Cerebellar nuclear complex (tissue), 1 donor: ENCODE data around the gene MBTPS1.

Experiments
- DNase-seq, 2 experiments: peaks; one replicate each; lab custom pipeline; 2025; lab: John Stamatoyannopoulos, UW

The MBTPS1 gene

DNA sequence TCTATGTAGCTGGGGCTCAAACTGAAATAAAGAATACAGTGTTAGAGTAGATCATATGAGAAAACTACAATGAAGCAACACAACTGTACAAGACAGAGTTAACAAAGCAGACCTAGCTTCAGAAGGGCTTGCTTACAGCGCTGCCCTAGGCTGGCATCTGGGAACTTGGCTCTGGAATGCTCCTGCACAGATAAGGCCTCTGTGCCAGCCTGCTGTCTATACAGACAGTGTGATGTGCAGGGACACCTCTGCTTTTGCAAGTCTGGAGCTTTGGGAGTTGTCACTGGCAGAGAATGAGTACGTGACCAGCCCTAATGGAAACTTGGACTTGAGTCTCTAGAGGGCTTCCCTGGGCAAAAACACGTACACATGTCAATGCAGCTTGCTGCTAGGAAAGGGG, 42.0 kb downstream of the MBTPS1 start:
- no peak for DNase-seq

DNA sequence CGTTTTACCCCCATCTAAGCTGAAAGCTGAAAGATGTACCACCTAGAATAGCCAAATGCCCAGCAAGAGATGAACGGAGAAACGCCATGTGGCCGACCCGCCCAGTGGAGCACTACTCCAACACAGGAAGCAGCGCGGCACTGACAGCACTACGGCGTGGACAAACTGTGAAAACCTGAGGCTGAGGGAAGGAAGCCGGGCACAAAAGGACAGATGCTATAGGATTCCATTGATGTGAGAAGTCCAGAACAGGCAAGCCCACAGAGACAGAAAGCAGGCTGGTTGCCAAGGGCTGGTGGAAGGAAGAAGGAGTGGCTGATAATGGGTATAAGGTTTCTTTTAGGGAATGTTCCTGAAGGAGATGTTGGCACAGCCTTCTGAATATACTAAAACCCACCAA, 44.7 kb downstream of the MBTPS1 start:
- DNase-seq, result no peak

DNA sequence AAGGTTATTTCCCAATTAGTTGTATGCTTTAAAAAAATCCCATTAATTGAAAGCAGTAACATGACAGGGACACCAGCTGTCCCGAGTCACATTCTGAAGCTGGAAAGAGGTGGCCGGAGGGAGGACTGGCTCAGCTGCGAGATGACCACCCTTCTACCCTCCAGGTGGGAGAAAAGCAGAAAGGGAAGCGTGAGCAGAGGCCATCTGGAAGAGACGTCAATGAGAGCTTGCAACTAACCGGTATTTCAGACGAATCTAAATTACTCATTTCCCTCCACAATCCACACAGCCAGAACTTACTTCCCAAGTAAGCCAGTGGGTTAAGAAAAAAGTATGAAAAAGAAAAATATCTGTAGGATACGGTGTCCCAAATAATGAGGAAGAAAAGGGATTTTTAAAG, 45.6 kb downstream of the MBTPS1 start:
- no peak for DNase-seq

DNA sequence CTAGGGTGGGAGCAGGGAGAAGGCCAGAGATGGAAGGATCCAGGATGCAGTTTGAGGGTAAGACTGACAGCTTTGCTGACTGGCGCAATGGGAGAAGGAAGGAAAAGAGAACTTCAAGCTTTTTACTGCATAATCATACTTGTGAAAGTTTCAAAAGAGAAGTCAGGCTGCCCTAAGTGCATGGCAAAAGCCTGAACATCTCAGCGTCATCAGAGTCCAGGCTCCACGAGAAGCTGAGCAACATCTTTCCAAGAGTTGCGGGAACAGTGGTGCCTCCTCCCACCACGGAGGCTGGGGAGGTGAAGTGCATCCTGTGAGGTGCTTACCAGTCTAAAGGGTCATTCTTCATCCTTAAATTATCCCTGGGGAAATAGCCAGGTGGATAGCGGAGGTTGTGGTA, 47.2 kb downstream of the MBTPS1 start:
- no peak for DNase-seq

DNA sequence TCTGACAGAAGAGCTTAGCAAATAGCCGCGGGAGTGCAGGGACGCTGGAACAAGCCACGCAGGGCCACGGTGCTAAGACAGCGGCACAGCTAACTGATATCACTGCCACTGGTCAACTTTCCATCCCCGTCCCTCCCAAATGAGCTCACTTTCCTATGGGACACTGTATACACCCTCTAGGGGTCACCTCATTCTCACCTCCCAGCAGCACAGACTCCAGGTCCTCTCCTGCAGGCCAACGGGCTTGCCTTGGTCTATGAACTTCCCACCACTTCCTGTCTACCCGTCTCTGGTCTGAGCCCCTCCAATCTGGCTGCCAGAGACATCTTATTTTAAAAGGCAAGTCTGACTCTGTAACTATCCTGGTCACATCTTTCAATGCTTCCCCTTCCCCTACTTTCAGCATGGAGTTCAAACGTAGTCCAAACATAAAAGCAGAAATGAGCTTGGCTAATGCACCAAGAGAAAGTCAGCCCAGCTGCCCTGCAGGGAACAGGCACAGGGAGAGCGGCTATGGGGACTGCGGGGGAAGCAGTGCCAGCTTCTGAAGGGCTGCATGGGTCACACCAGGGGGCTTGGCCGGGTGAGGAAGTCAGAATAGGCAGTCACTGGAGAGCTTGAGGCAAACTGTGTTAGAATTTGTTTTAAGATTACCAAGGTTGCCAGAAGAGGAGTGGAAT, 47.8 kb downstream of the MBTPS1 start:
- DNase-seq, result no peak

DNA sequence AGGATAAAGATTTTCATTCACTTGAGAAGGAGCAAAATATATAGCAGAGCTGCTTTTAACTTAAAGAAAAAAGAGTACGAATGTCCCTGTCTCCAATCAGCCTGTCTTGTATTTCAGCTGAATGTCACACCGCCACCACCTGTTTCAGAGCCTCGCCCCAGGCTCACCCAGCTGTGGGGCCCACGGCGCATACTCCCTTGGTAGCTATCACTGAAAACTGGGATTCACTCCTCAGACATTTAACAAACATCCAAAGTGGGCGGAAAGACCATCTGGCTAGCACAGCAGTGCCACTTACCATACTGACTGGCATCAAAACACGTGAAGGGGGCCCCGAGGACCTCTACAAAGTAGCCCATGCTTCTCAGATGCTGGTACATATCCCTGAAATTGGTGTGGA, 48.7 kb downstream of the MBTPS1 start:
- DNase-seq, result no peak

DNA sequence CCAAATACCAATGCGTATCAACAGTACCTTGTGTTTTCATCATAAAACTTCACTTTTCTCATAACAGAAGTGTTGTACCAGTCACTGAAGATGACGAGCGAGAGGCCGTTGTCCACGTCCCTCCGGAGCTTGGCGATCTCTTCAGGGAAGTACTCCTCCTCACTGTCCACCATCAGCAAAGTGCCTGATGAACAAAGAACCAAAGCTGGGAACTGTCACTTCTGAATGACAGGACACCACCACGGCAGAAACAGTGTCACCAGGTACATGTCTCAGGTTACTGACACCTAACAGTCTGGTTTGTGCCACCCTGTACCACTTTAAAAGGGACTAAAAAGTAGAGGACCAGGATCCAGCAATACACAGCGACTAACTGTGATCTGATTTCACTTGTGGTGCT, 49.1 kb downstream of the MBTPS1 start:
- DNase-seq, result no peak

DNA sequence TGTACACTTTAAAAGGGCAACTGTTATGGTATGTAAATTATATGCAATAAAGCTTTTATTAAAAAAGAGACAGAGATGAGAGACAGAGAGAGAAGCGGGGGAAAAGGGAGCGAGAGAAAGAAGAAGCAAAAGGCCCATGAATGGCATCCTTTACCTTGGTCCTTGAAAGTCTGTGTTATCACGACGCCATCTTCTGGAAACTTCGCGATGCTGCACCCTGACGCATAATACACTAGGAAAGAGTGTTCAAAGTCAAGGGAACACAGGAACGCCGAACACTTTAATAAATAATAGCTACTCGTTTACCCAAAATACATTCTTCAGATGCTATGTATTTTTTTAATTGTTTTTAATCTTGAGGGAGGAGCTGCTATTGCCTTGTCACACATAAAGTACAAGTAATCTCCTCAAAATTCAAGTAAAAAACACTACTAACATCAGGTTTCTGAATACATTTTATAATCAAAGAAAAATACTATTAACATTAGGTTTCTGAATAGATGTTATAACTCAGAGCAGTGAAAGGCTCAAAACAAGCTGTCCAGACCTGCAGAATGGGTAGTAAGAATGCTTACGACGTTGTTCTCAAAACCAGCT, 51.1 kb downstream of the MBTPS1 start:
- DNase-seq, result peak in 1 of 2 experiments; percentile 41

DNA sequence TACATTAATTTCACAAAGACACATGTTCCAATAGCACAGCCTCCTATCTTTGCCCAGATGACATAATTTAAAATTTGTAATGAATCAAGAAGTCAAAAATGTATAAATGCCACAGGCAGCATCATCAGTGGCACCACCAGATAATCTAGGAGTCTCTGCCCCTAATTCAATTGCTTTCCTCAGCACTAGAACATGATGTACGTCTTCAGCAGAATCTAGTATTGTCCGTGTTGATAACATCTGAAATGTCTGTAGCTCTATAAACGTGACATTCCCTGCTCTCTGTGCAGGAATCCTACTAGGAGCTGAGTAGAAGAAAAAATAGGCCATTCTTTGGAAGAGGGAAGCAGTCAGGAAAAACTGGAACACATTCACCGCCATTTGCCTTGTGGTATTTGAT, 52.8 kb downstream of the MBTPS1 start:
- no peak for DNase-seq

DNA sequence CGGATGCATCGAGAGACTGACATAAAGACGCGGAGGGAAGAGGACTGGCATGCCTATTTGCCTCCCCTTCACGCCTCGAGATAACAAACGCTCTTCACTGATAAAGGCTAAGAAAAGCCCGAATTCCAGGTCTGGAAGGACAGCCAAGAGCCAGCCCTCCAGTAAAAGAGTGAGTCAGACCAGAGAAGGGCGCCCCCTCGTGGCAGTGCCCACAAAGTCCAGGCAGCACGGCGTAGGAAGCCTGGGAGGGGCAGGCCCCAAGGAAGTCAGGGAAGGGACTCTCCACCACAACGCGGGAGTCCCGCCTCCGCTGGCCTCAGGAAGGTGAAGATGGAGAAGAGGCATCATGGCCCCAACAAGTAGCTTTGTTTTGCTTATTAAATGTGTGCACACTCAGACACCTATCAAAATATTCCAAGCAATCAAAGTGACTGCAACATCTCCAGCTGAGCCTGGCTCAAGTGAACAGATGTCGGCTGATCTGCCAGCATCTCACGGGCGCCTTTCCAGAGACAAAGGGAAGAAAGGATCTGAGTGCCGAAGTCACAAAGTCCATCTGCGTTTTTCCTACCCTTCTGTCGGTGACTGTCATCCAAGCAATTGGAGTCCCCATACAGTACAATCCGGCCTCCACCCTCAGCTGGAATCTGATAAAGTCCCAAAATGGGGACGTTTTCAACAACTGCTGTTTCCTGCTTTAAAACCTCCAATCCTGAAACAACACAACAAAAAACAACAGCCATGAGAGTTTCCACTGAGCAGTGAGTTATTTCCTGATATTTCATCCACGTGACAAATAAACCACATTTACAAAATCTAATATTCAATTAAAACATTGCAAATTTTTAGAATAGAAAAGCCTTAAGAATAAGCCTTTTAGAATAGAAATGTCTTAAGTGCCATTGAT, 53.8 kb downstream of the MBTPS1 start:
- no peak for DNase-seq

DNA sequence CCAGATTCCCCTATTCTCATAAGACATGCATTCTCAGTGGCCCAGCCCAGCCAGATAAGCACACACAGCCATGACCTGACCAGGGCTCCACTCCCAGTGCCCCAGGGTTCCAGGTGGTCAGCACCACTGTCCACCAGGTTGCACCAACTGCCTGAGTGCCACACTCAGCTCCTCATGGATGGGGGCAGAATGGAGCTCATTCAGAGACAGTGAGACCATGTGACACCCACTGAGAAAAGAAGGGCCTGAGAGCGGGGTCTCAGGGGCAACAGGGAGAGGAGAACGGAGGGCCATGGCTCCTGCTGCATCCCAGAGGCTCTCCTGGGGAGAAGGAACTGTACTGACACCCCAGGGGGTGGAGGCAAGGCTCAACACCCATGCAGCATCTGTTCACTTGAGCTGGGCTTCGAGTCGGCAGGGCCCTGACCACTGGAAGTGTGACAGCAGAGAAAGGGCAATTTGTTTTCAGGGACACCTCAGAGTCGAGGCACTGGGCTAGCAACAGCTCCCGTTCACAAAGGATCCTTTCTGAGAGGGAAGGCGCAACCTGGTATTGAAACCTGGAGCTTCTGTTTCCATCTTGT, 55.4 kb downstream of the MBTPS1 start:
- no peak for DNase-seq

DNA sequence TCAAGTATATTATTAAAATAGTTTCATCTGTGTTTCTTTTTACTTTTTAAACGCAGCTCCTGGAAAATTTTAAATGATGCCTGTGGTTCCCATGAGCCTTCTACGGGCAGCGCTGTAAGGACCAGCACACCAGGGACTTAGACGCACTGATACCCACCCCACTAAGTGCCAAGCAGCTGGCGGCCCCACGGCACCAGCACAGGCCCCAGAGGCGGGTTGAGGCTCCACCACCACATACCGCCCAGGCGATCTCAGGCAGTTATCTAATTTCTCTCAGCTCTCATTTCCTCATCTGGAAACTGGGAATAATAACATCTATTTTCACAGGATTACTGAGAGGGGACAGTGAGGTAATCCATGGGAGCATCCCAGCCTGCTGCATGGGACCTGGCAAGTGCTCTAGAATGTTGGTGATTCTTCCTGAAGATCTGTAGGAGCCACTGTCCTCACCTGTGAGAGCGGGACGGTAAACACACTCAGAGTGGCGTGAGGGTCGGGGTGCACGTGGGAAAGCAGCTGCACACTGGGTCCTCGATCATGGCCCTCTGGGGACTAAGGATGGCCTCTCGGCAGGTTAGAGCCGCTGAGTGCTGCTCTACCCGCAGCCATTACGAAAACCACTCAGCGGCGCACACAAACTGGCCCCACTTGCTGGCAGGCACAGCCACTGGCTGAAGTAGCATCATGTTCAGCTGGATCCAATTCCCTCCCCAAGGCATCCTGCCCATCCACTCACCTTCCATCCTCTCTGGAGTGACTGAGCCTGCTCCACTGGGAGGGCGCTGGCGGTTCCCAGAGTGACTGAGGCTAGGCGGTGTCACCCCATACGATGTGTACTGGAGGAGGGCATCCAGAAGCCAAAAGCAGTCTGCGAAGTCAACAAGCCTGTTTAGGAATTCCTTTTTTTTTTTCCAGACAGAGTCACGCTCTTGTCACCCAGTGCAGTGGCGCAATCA, 56.5 kb downstream of the MBTPS1 start:
- DNase-seq, result no peak

DNA sequence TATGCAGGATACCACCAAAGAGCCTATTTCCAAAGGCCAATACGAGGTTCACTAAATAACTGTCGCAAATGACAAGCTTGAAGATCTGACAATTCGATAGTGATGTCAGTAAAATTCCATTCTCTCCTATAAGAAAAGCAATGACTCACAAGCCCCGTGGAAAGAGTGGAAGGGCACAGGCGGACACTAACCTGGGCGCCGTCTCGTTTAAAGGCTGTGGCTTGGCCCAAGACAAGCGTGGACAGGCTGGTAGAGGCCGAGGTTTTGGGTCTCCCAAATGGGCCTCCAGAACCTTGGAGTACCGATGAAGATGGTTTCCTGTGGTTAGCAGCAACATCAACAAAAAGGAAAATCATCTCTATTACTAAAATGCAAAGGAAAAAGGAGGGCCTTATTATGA, 57.6 kb downstream of the MBTPS1 start:
- no peak for DNase-seq

DNA sequence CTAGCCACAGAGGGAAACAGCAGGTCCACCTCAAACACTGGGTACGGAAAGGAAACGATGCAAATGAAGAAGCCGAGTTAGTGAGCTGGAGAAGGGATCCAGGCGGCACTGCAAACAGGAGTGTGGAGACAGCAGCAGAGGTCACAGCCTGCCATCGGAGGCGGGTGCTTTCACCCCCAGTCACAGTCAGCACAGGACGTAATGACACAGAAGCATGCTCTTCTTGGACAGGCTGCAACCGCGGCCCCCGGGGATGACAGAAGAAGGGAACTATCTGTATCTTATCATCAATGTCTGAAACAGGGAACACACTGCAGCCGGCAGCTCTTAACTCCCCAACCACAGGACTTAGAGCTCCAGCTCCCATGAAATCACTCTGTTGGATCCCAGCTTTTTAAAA, 58.1 kb downstream of the MBTPS1 start:
- no peak for DNase-seq

DNA sequence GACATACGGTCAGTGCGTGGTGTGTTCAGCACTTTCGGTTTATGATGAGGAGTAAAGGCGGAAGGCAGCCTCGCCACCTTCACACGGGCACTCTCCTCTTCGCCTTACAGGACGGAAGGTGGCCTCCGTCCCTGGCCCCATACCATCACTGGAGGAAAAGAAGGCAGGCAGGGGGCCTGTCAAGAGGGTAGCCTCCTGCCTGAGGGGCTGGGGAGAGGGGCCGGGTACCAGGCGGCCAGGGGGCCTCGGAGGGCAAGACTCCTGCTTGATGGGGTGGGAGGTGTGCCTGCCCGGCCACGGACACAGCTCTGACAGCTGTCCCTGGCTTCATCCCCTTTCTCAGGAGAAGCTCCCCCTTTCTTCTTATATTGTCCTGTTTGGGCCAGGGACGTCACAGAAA, 58.5 kb downstream of the MBTPS1 start:
- DNase-seq, result no peak

DNA sequence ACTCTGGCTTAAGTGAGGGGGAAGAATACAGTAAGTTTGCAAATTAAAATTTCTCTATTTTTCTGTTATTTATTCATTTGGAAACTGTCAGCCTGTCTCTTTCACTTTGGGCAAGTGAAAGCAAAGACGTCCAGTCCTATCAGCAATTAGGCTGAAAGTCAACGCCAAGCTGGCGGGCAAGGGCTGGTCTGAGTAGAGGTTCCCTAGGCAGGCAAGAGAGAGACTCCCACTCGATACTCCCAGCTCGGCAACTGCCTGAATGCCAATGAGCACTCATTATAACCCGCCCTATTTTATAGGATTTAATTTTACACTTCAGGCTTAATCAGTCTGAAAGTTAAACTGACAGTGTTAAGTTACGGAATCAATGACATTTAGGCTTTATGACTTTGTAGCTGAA, 59.8 kb downstream of the MBTPS1 start:
- no peak for DNase-seq

DNA sequence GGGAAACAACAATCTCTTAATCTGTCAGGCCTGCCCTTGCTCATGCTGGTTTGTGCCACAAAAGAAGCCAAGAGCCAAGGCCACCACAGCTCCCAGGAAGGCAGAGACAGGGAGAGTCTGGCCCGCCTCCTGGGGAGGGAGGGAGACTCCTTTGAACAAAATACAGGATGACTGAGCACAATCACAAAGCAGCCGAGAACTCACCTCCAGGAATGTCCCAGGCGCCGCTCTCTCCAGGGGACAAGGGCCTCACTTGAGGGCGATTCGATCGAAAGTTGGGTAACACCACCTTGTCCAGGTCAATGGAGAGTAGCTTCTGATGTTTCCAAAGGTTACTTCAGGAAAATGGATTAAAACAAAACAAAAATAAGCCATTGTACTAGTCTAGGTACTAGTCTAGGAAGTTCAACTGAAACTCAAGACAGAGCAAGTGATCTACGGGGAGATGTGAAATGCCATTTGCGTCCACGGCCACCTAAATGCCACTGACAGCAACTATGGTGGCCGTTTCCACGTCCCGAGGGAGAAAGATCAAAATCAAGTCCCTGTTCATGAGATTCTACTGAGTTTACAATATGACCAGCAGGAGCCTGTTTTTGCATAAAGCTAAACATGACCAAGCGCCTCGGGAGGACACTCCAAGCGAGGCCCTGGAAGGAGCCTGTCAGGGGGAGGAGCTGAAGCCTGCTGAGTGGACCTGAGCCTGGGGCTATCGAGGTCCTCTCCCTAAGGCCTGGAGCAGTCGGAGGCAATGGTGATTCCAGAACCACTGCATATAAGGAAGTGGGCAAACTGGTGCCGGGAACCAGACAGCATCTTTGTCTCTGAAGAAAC, 60.7 kb downstream of the MBTPS1 start:
- DNase-seq, result no peak

DNA sequence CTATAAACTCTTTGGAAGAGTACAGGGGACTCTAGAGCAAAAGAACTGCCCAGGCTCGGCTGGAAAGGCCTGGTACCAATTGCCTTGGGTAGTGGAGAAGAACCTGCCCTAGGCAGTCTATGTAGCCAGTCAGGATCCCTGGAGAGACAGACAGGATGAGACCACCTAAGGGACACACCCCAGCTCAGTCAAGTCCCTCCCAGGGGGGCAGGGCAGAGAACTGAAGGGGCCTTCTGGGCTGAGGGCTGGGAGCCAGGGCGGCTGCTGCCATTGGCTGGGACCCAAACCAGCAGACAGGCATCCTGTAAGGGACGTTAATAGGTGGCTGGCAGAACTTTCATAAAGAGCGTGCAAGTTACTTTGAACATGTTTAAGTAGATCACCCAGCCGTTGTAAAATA, 61.4 kb downstream of the MBTPS1 start:
- no peak for DNase-seq

DNA sequence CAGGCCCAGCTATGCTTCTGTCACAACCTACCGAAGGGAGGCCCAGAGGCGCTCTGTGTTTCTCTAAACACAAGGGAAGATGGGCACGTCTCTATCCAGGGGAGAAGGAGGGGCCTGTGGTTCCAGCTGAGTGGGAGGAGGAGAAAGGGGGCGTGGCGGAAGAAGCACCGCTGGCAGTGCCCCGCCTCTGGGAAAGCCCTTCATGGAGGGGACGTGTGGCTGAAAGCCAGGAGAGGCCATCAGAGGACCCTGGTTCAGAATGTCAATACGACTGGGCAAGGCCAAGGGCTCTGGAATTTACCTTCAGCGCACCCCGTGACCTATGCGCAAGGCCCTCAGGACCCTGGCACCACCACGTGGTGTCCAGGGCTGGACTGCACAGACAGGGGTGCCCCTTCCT, 61.8 kb downstream of the MBTPS1 start:
- no peak for DNase-seq

DNA sequence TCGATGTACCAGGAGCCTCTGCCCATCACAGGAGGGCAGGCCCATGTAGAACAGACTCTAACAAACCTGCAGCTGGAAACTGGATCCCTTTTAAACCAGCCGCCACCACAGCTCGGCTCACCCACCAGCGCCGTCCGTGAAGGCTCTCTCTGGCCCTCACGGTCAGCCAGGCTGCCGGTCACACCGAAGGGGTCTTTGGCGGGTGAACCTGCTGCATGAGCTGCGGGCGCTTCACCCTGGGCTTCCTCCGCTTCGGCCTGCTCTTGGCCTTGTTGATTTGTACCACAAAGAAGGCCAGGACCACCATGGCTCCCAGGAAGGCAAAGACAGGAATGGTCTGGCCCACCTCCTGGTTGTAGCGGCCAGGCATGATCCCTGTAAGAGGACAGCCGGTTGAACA, 62.5 kb downstream of the MBTPS1 start:
- no peak for DNase-seq

DNA sequence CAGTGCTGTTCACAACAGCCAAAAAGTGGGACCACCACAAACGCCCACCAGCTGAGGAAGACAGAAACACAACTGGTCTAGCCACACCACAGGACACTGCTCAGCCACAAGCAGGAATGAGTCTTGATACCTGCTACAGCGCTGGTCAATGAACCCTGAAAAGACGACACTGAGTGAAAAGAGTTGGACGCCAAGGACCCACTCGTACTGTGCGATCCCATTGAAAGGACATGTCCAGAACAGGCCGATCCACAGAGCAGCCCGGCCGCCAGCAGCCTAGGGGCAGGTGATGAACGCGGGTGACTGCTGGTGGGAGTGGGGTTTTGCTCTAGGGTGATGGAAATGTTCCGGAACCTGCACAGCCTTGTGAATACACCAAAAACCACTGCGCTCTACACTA, 63.5 kb downstream of the MBTPS1 start:
- no peak for DNase-seq
